Measurements from ENCODE around the gene DHX29. TPM values are rescaled to one million over a fixed set of nuclear protein-coding genes. Genes with fewer than 3 reads are reported as not detected.

The DHX29 gene
- 44.5 TPM for total RNA-seq

GRCh38 chr5:55307383-55308253 is at the start of gene DHX29, which contains the start of gene MTREX:
TSS of gene DHX29 (minus strand) at chr5:55307694. CDS start at chr5:55307573, 121 bp downstream.
TSS of gene MTREX (plus strand) at chr5:55307989. CDS start at chr5:55308014, 25 bp downstream.

GRCh38 chr5:55232985-55233928 is 74.2 kb downstream of the DHX29 start, which contains the start of gene CCNO:
TSS of gene CCNO (minus strand) at chr5:55233608. CDS start at chr5:55233523, 85 bp downstream.

GRCh38 chr5:55226934-55227663 is 80.4 kb downstream of the DHX29 start, which contains the start of gene MCIDAS:
TSS of gene MCIDAS (minus strand) at chr5:55227315. CDS start at chr5:55227138, 177 bp downstream.

Other genes starting within 250 kb of the DHX29 start
- gene GZMA, start 205.0 kb downstream of the DHX29 start, total RNA-seq = not detected
- gene GPX8, start 147.5 kb downstream of the DHX29 start, total RNA-seq = 4.2 TPM
- 1.6 TPM for gene CDC20B, start 134.5 kb downstream of the DHX29 start, total RNA-seq
- not detected for gene MCIDAS, start 80.4 kb downstream of the DHX29 start, total RNA-seq
- gene CCNO, start 74.1 kb downstream of the DHX29 start, total RNA-seq = 0.69 TPM
- 107 TPM for gene MTREX, start 295 bp upstream of the DHX29 start, total RNA-seq
- 36.0 TPM for gene PLPP1, start 227.3 kb upstream of the DHX29 start, total RNA-seq

Data from diencephalon (tissue), 1 donor.